Measurements from ENCODE around the gene RPL5.

RPL5 gene

GRCh38 chr1:92883297-92883696 lies 51.5 kb downstream of the RPL5 start:
- intact Hi-C loops (cut with DNase I; ENCODE audit: low total_unique reads) = no loop called here
- TF ChIP-seq CTCF (IDR thresholded peaks at IDR 0.05) = no peak
- Histone ChIP-seq H3K9me3 (no peaks in the 10 kb centered on the region), H3K36me3 (no peaks in the 10 kb centered on the region), H3K4me1 (peaks cover 0 to 20% (median 0%) of the 10 kb centered on the region in 4 donors), H3K27me3 (no peaks in the 10 kb centered on the region), H3K27ac (no peak overlapping the region), H3K4me3 (no peak overlapping the region)
- DNase-seq = no peak

DNA sequence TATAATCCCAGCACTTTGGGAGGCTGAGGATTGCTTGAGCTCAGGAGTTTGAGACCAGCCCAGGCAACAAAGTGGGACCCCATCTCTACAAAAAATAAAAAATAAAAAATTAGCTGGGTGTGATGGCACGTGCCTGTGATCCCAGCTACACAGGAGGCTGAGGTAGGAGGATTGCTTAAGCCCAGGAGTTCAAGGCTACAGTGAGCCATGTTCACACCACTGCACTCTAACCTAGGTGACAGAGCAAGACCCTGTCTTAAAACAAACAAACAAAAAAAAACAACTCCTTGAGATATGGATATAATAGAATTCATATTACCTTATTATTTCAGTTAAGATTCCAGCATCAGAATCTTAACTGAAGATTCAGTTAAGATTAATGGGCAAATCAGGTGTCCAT lies 52.4 kb downstream of the RPL5 start:
- H3K27me3 ChIP-seq = no peaks in the 10 kb centered on the region
- no peaks in the 10 kb centered on the region for H3K9me3 ChIP-seq
- no peaks in the 10 kb centered on the region for H3K36me3 ChIP-seq
- peaks cover 0 to 19% (median 0%) of the 10 kb centered on the region in 4 donors for H3K4me1 ChIP-seq
- intact Hi-C loops (cut with DNase I; ENCODE audit: low total_unique reads) = no loop called here
- DNase-seq = no peak
- TF ChIP-seq CTCF (IDR thresholded peaks at IDR 0.05) = no peak
- no peak overlapping the region for H3K27ac ChIP-seq
- no peak overlapping the region for H3K4me3 ChIP-seq

DNA sequence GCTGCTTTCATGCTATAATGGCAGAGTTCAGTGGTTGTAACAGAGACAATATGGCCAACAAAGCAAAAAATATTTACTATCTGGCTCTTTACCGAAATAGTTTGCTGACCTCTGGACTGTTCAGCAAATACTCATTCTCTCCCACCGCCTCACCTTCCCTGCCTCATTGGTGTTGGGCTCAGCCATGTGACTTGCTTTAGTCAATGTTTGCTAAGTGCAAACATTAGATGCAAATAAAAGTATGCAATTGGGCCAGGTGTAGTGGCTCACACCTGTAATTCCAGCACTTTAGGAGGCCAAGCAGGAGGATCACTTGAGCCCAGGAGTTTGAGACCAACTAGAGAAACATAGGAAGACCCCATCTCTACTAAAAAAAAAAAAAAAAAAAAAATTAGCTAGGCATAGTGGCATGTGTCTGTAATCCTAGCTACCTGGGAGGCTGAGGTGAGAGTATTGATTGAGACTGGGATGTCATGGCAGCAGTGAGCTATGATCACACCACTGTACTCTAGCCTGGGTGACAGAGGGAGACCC lies 55.1 kb downstream of the RPL5 start:
- Histone ChIP-seq H3K27ac (no peak overlapping the region), H3K4me1 (peaks cover 0 to 6% (median 0%) of the 10 kb centered on the region in 4 donors), H3K27me3 (no peaks in the 10 kb centered on the region), H3K9me3 (peaks cover 0 to 4% (median 0%) of the 10 kb centered on the region in 3 donors), H3K4me3 (no peak overlapping the region), H3K36me3 (no peaks in the 10 kb centered on the region)
- intact Hi-C loops (cut with DNase I; ENCODE audit: low total_unique reads) = no loop called here
- TF ChIP-seq CTCF (IDR thresholded peaks at IDR 0.05) = no peak
- no peak for DNase-seq

DNA sequence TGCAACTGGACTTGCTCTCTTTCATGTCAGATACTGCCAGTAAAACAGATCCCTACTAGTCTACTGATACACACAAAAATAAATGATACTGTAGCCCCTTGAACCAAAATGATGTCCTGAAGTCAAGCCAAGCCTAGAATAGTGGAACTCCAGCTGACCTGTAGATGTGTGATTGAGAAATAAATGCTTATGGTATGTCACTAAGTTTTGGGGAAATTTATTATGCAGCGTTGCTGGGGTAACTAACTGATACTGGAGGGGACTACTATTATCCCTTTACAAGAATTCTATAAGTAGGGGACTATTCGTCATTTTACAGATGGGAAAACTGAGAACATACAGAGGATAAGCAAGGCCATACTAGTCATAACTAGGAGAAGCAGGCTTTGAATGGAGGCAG lies 55.6 kb downstream of the RPL5 start:
- intact Hi-C loops (cut with DNase I; ENCODE audit: low total_unique reads) = no loop called here
- no peak for DNase-seq

More for the DNA sequence above, 55.6 kb downstream of the RPL5 start:
- no peaks in the 10 kb centered on the region for H3K36me3 ChIP-seq
- peaks cover 0 to 4% (median 0%) of the 10 kb centered on the region in 3 donors for H3K9me3 ChIP-seq
- H3K4me1 ChIP-seq = peaks cover 0 to 6% (median 0%) of the 10 kb centered on the region in 4 donors
- H3K27ac ChIP-seq = no peak overlapping the region
- no peak overlapping the region for H3K4me3 ChIP-seq
- no peak for TF ChIP-seq CTCF (IDR thresholded peaks at IDR 0.05)
- H3K27me3 ChIP-seq = no peaks in the 10 kb centered on the region

Data from tibial artery (tissue), 4 donors.